NAMALWA (cell line): ENCODE data around the gene SESTD1.
"Not testable (repeated sequence)": the region's sequence is repeated elsewhere in the genome, so short reads cannot be mapped to it uniquely, and the experiment has no call there.

Experiments used
- DNase-seq: peaks from one replicate; pipeline ENCODE4 v3.0.0-alpha.2; 2015; ENCODE audit warnings: low spot score

The SESTD1 gene

GRCh38 chr2:179237209-179237946 is 27.3 kb downstream of the SESTD1 start:
- no peak for DNase-seq

GRCh38 chr2:179235463-179236108 is 29.0 kb downstream of the SESTD1 start:
- no peak for DNase-seq

GRCh38 chr2:179234658-179235240 is 29.9 kb downstream of the SESTD1 start:
- no peak for DNase-seq

DNA sequence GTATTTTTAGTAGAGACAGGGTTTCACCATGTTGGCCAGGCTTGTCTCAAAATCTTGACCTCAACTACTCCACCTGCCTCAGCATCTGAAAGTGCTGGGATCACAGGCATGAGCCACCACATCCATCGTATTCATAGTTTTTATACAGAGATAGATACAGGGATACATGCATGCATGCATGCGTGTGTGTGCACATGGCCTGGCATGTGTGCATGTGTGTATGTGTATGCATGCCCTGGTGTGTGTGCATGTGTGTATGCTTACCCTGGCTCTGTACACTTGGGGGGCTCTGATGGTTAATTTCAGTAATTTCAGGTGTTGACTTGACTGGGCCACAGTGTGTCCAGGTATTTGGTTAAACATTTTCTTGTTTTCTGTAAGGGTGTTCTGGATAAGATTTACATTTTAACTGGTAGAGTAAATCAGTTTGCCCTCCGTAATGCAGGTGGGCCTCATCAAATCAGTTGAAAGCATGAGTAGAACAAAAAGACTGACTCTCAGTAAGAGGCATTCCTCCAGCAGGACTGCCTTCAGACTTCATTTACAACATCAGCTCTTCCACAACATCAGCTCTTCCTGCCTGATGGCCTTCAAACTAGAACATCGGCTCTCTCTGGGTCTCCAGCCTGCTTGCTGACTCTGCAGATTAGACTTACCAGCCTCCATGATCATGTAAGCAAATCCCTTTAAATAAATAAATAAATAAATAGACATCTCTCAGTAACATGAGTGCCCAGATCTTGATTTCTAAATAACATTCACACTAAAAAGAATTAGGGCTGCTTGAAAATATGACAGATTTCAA is 30.8 kb downstream of the SESTD1 start:
- no peak for DNase-seq

GRCh38 chr2:179233083-179233490 is 31.5 kb downstream of the SESTD1 start:
- DNase-seq, result no peak

DNA sequence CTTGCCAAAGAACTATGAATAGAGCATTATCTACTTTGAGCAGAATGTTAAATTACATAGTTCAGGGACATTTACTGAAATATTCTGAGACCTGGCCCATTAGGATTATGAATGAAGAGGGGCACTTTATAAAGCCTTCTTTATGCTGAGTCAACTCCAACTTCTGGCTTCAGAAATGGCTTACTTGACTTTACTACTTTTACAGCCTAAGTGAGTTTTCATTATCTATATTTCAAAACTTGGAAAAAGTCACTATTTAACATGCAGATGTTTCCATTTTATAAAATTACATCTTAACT is 37.7 kb downstream of the SESTD1 start:
- DNase-seq, result no peak

- DNase-seq, result no peak
These were observed 38.2 kb downstream of the SESTD1 start for GRCh38 chr2:179226203-179226960.

DNA sequence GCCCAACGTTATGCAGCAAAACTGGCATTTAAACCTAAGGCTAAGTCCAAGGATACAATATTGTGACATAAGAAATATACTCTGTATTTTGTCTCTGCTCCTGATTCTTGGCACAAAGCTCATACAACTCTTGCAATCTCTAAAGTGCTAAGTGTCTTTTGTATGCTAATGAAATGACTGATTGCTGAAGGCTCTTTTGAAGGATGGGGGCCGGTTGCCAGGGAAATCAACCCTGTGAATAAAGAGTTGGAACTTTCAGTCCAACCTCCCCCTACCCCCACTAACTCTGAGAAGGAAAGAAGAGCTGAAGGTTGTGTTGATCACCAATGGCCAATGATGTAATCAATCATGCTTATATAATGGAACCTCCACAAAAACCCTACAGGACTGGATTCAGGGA is 40.3 kb downstream of the SESTD1 start:
- no peak for DNase-seq

GRCh38 chr2:179222076-179222475 is 42.6 kb downstream of the SESTD1 start:
- no peak for DNase-seq

DNA sequence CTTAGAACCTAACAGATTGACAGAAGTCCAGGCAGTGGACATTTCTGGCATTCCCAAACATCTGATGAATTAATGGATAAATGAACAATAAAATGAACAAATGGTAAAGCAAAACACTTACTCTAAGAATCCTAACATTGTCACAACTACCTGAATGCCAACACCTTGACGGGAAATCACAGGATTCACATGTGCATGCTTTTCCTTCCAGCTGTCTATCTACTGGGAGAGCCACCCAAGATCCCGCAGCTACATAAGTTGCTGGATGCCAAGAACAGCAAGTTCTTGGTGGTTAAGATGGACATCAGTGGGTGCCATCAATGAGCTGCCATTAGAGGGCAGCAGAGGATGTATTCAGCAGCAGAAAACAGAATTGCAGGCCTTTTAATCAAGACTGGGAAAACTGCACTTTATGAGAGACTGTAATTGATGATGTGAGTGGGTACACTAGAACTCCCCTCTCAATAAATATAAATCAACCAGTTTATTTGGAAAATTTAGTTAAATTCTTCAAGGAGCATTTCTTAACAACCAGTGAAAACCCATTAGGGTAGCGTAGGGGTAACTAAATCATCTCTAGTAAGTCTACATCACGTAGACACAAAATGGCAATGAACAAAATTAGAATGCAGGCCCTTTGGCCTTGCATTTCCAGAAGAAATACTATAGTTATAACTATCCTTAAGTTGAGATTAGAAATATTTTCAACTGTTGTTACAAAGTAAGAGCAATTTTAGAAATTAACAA is 45.6 kb downstream of the SESTD1 start:
- peak; percentile 80 for DNase-seq

DNA sequence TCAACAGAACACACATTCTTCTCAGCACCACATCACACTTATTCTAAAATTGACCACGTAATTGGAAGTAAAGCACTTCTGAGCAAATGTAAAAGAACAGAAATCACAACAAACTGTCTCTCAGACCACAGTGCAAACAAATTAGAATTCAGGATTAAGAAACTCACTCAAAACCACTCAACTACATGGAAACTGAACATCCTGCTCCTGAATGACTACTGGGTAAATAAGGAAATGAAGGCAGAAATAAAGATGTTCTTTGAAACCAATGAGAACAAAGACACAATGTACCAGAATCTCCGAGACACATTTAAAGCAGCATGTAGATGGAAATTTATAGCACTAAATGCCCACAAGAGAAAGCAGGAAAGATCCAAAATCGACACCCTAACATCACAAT is 50.0 kb downstream of the SESTD1 start:
- DNase-seq, result not testable (repeated sequence)

DNA sequence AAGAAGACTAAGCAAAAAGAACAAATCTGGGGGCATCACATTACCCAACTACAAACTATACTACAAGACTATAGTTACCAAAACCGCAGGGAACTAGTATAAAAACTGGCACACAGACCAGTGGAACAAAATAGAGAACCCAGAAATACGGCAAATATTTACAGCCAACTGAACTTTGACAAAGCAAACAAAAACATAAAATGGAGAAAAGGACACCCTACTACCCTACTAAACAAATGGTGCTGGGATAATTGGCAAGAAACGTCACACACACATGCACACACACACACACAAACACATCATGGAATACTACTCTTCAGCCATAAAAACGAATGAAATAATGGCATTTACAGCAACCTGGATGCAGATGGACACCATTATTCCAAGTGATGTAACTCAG is 53.3 kb downstream of the SESTD1 start:
- DNase-seq, result no peak

- DNase-seq, result not testable (repeated sequence)
These were observed 56.4 kb downstream of the SESTD1 start for GRCh38 chr2:179208277-179208676.

- no peak for DNase-seq
These were observed 57.6 kb downstream of the SESTD1 start for GRCh38 chr2:179207047-179207446.

GRCh38 chr2:179201869-179202268 is 62.8 kb downstream of the SESTD1 start:
- peak; percentile 31 for DNase-seq

DNA sequence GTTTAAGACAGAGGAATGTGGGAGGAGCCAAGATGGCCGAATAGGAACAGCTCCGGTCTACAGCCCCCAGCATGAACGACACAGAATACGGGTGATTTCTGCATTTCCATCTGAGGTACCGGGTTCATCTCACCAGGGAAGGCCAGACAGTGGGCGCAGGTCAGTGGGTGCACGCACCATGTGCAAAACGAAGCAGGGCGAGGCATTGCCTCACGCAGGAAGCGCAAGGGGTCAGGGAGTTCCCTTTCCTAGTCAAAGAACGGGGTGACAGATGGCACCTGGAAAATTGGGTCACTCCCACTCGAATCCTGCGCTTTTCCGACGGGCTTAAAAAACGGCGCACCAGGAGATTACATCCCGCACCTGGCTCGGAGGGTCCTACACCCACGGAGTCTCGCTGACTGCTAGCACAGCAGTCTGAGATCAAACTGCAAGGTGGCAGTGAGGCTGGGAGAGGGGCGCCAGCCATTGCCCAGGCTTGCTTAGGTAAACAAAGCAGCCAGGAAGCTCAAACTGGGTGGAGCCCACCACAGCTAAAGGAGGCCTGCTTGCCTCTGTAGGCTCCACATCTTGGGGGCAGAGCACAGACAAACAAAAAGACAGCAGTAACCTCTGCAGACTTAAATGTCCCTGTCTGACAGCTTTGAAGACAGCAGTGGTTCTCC is 68.6 kb downstream of the SESTD1 start:
- DNase-seq, result not testable (repeated sequence)

- DNase-seq, result no peak
These were observed 69.5 kb downstream of the SESTD1 start for GRCh38 chr2:179195141-179195540.

DNA sequence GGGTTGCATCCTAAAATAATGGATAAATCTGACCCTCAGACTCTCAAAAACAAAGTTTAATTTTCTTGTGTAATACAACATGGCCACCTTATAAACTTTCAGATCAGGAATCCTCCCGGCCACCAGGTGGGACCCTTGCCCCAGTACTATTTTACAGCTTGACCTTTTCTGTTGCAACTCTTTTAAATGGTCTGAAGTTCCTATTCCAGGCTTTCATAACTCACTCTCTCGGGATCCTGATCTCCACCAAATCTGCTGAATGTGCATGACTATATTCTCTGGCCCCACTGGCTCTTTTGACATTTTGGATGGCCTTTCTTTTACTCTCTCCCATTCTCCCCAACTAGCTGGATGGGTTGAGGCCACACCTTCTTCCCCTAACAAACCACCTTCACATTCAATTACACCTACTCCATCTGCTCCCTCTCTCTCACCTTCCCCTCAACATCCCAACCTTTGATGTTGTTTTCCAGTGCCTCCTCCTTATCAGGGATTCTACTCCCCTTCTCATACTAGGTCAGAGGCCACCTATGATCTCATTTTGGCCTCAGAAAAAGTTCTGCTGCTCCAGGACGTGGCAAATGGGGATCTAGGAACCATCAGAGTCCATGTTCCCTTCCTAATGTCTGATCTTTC is 70.8 kb downstream of the SESTD1 start:
- DNase-seq, result no peak

DNA sequence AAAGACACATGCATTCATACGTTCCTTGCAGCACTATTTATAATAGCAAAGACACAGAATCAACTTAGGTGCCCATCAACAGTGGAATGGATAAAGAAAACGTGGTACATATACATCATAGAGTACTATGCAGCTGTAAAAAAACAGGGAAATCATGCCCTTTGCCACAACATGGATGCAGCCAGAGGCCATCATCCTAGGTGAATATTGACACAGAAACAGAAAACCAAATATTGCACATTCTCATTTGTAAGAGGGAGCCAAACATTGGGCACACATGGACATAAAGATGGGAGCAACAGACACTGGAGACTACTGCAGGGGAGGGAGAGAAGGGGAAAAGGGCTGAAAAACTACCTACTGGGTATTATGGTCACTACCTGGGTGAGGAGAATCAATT is 73.5 kb downstream of the SESTD1 start:
- DNase-seq, result no peak

DNA sequence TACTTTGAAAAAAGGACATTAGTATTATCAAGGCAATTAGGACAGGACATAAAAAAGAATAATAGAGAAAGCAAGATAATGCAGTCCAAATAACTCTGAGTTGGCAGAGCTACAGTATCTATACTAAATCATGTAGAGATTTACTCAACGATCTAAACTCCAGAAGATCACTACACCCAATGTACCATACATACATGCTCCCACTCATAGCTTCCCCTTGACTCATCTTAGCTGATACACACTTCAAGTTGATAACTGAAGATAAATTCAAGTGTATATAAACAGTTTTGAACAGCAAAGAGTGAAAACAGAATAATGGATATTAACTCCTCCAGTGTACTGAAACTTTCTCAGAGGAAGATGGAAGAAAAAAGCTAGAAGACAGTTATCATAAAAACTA is 78.5 kb downstream of the SESTD1 start:
- DNase-seq, result no peak
